ENCODE results near the gene PIK3R3. TPM values are rescaled to one million over a fixed set of nuclear protein-coding genes. Genes with fewer than 3 reads are reported as not detected.

PIK3R3 gene
- total RNA-seq, 1 experiment from 2014 or later: 1.6 TPM

GRCh38 chr1:46130606-46131005 is 1.8 kb downstream of the PIK3R3 start:
- Histone ChIP-seq H3K9ac (ENCODE audit: low read length) (no peak overlapping the region), H3K9me3 (ENCODE audit: control insufficient read depth in 1 of 2, insufficient read depth in 1 of 2, low read depth in 1 of 2, low read length in 2 of 2) (no peaks in the 10 kb centered on the region), H3K27ac (ENCODE audit: low read depth, low read length) (no peak overlapping the region), H3K4me1 (ENCODE audit: control insufficient read depth in 1 of 2, insufficient read depth in 2 of 2, low read length in 2 of 2) (peaks cover 18 to 19% of the 10 kb centered on the region in 2 experiments), H3K36me3 (ENCODE audit: control insufficient read depth in 1 of 2, insufficient read depth in 2 of 2, low read length in 2 of 2) (no peaks in the 10 kb centered on the region), H3K4me3 (replicated peaks in 1 of 2; ENCODE audit: low read depth in 1 of 2, low read length in 2 of 2) (no peak overlapping the region), H3K27me3 (ENCODE audit: insufficient read depth, low read length) (no peaks in the 10 kb centered on the region), H2AFZ (ENCODE audit: low read depth, low read length, poor library complexity, severe bottlenecking) (no peak overlapping the region), H3K4me2 (ENCODE audit: low read length) (no peak overlapping the region), H3K79me2 (ENCODE audit: insufficient read depth, low read length) (no peaks in the 10 kb centered on the region), H3K9me2 (ENCODE audit: insufficient read depth) (no peaks in the 10 kb centered on the region), H4K20me1 (ENCODE audit: insufficient read depth) (no peaks in the 10 kb centered on the region)
- no TSS peak for BruUV-seq (replicated peaks)
- ChIA-PET POLR2A (no interaction called here), RAD21 (ENCODE audit: low non-redundant PET in 1 of 2, low total read pairs in 2 of 2, uncharacterized antibody in 2 of 2, unreplicated experiment in 2 of 2) (no interaction called here), CTCF (interaction anchor here (1.4 kb wide), 1 partner anchor 93 kb away, joined by 5 read pairs; no protein-coding TSS in a partner anchor)
- intact Hi-C loops (cut with micrococcal nuclease): no loop called here
- no peak for TF ChIP-seq ELF1 (IDR thresholded peaks at IDR 0.05; ENCODE audit: borderline replicate concordance, low read depth)
- no peak for TF ChIP-seq CEBPB (IDR thresholded peaks at IDR 0.05; ENCODE audit: low read depth)
- no peak for TF ChIP-seq REST (IDR thresholded peaks at IDR 0.05; ENCODE audit: low read depth)
- TF ChIP-seq CBX3 (IDR thresholded peaks at IDR 0.05; ENCODE audit: low read depth): no peak
- TF ChIP-seq EZH2phosphoT487 (IDR thresholded peaks at IDR 0.05; ENCODE audit: borderline replicate concordance): no peak
- TF ChIP-seq ZNF274 (IDR thresholded peaks at IDR 0.05; ENCODE audit: low read depth, low read length): no peak
- no peak for TF ChIP-seq RAD21 (IDR thresholded peaks at IDR 0.05; ENCODE audit: low read depth)
- no peak for TF ChIP-seq CTCF (IDR thresholded peaks at IDR 0.05 in 2 of 3, conservative IDR thresholded peaks at IDR 0.05 in 1 of 3; ENCODE audit: borderline replicate concordance in 1 of 3, insufficient read depth in 1 of 3, low read depth in 2 of 3, low read length in 2 of 3)
- no peak for TF ChIP-seq YY1 (IDR thresholded peaks at IDR 0.05; ENCODE audit: extremely low read depth, insufficient replicate concordance, low read depth, low read length)
- no peak for TF ChIP-seq EGR1 (IDR thresholded peaks at IDR 0.05; ENCODE audit: low read depth)
- TF ChIP-seq SRF (IDR thresholded peaks at IDR 0.05; ENCODE audit: low read depth): no peak
- DNase-seq (ENCODE audit: low read depth, low spot score) (no peak), ATAC-seq (no peak)
